Upper lobe of left lung (tissue), 4 donors: ENCODE results near the gene ASB1.

Experiments
- CTCF ChIP-seq, 6 experiments: fragments of 450-650 bp in 4 of 6; fragments of 200-600 bp in 2 of 6; sonication (generic) in 2 of 6; IDR thresholded peaks; one replicate each; pipeline ENCODE4 v1.5.1; 2016 to 2019; ENCODE audit warnings: antibody characterized with exemption in 6 of 6
- EP300 ChIP-seq, 4 donors: sonication (generic); formaldehyde crosslinking; IDR thresholded peaks; one replicate each; pipeline ENCODE4 v1.5.1; 2017; ENCODE audit warnings: antibody characterized with exemption in 4 of 4, control low read depth in 2 of 4

- TF ChIP-seq CTCF (IDR thresholded peaks at IDR 0.05): no peak
- no peak for TF ChIP-seq EP300 (IDR thresholded peaks at IDR 0.05)
Observed at GRCh38 chr2:238378230-238379095, 48.3 kb upstream of the ASB1 start.
